Mesodermal cell (in vitro differentiated cells): ENCODE measurements around the gene MYEF2.

ENCODE experiments used
- H3K27ac ChIP-seq: 2 replicates; pipeline ENCODE4 v1.7.0; 2013; ENCODE audit warnings: mild to moderate bottlenecking, low read depth, low read length, moderate library complexity; ENCODE audit not compliant: severe bottlenecking
- H3K36me3 ChIP-seq: 2 replicates; pipeline ENCODE4 v1.7.1; 2013; ENCODE audit warnings: mild to moderate bottlenecking, low read length, moderate library complexity; ENCODE audit not compliant: control insufficient read depth, insufficient read depth
- H3K4me1 ChIP-seq: one replicate; pipeline ENCODE4 v1.7.1; 2013; ENCODE audit warnings: mild to moderate bottlenecking, low read length; ENCODE audit not compliant: insufficient read depth, control insufficient read depth, poor library complexity, severe bottlenecking
- H3K4me3 ChIP-seq: 2 replicates; pipeline ENCODE4 v1.7.0; 2013; ENCODE audit warnings: low read length, control low read depth, mild to moderate bottlenecking; ENCODE audit not compliant: insufficient read depth, poor library complexity, severe bottlenecking; ENCODE audit errors: extremely low read depth
- H3K9me3 ChIP-seq: 2 replicates; pipeline ENCODE4 v1.7.1; 2013; ENCODE audit warnings: mild to moderate bottlenecking, low read length, moderate library complexity; ENCODE audit not compliant: control insufficient read depth
- WGBS, 2 experiments: methylation state at CpG; one replicate each; pipeline ENCODE4 v1.1.5; 2013; ENCODE audit warnings: missing lambda C conversion rate in 2 of 2; ENCODE audit not compliant: insufficient coverage in 2 of 2; 5-methylcytosine and 5-hydroxymethylcytosine counted together

Gene MYEF2

GRCh38 chr15:48186271-48186670 lies 8.2 kb upstream of the MYEF2 start:
- 84 to 100% methylated on average over 3 of the region's 3 CpGs for WGBS, 2 experiments
- Histone ChIP-seq H3K4me3 (no peak overlapping the region), H3K9me3 (no peaks in the 10 kb centered on the region), H3K27ac (no peak overlapping the region), H3K36me3 (no peaks in the 10 kb centered on the region), H3K4me1 (no peaks in the 10 kb centered on the region)

GRCh38 chr15:48185529-48185928 lies 7.4 kb upstream of the MYEF2 start:
- Histone ChIP-seq H3K27ac (no peak overlapping the region), H3K4me3 (no peak overlapping the region), H3K9me3 (no peaks in the 10 kb centered on the region), H3K36me3 (no peaks in the 10 kb centered on the region), H3K4me1 (no peaks in the 10 kb centered on the region)
- WGBS, 2 experiments: 100% methylated on average over 1 of the region's 3 CpGs

DNA sequence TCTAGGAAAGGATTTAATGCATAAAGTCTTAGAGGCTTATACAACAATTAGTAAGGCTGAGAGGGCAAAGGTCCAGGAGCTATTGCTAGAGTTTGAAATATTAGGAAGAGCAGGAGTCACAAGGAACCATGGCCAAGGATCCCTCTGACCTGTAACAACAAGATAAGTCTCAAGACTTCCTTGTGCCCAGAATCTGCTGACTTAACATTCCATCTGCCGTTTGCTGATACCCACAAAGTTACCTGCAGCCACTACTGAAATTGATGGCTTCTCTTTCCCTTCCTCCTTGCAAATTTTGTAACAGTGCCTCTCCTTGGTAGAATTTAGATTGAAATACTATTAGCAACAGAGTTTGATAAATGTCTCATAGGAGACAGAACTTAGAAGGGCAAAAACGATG lies 4.7 kb upstream of the MYEF2 start:
- 71 to 85% methylated on average over 2 of the region's 2 CpGs for WGBS, 2 experiments
- Histone ChIP-seq H3K36me3 (no peaks in the 10 kb centered on the region), H3K9me3 (no peaks in the 10 kb centered on the region), H3K27ac (no peak overlapping the region), H3K4me3 (no peak overlapping the region), H3K4me1 (no peaks in the 10 kb centered on the region)

- Histone ChIP-seq H3K27ac (no peak overlapping the region), H3K36me3 (no peaks in the 10 kb centered on the region), H3K9me3 (peaks cover 8% of the 10 kb centered on the region), H3K4me3 (peak overlapping the region; percentile 80), H3K4me1 (no peaks in the 10 kb centered on the region)
- no CpG with 5 or more reads among the region's 1 CpG for WGBS, 2 experiments
Observed at GRCh38 chr15:48178648-48178931, 495 bp upstream of the MYEF2 start.

- Histone ChIP-seq H3K4me1 (no peaks in the 10 kb centered on the region), H3K9me3 (peaks cover 8% of the 10 kb centered on the region), H3K4me3 (peak overlapping the region; percentile 80), H3K36me3 (no peaks in the 10 kb centered on the region), H3K27ac (peak overlapping the region; percentile 79)
- WGBS, 2 experiments: 2 to 13% methylated on average over 7 to 8 of the region's 10 CpGs
Observed at GRCh38 chr15:48177383-48177765, 721 bp downstream of the MYEF2 start.

- Histone ChIP-seq H3K4me1 (no peaks in the 10 kb centered on the region), H3K36me3 (no peaks in the 10 kb centered on the region), H3K4me3 (peak overlapping the region; percentile 80), H3K27ac (no peak overlapping the region), H3K9me3 (peaks cover 8% of the 10 kb centered on the region)
- no CpG with 5 or more reads among the region's 2 CpGs for WGBS, 2 experiments
Observed at GRCh38 chr15:48176957-48177356, 1.1 kb downstream of the MYEF2 start.

GRCh38 chr15:48176112-48176511 lies 2.0 kb downstream of the MYEF2 start:
- H3K9me3 ChIP-seq: peaks cover 8% of the 10 kb centered on the region
- H3K4me1 ChIP-seq: no peaks in the 10 kb centered on the region
- no peaks in the 10 kb centered on the region for H3K36me3 ChIP-seq
- no CpG with 5 or more reads among the region's 4 CpGs for WGBS, 2 experiments
- H3K4me3 ChIP-seq: no peak overlapping the region
- H3K27ac ChIP-seq: no peak overlapping the region

DNA sequence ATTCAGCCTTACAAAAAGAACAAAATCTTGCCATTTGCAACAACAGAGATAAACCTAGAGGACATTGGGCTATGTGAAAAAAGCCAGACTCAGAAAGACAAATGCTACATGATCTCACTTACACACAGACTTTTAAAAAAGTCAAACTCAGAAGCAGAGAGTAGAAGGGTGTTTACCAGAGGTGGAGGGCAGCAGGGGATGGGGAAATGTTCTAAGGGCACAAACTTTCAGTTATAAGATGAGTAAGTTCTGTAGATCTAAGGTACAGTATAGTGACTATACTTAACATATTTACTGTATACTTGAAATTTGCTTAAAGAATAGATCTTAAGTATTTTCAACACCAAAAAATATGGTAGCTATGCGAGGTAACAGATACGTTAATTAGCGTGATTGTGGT lies 3.0 kb downstream of the MYEF2 start:
- Histone ChIP-seq H3K27ac (no peak overlapping the region), H3K9me3 (peaks cover 8% of the 10 kb centered on the region), H3K36me3 (no peaks in the 10 kb centered on the region), H3K4me3 (no peak overlapping the region), H3K4me1 (no peaks in the 10 kb centered on the region)
- 96% methylated on average over 3 of the region's 3 CpGs; no CpG with 5 or more reads in 1 of the 2 experiments for WGBS, 2 experiments

GRCh38 chr15:48170981-48171380 lies 7.1 kb downstream of the MYEF2 start:
- no peak overlapping the region for H3K27ac ChIP-seq
- WGBS, 2 experiments: no CpG with 5 or more reads among the region's 1 CpG

GRCh38 chr15:48168616-48169015 lies 9.5 kb downstream of the MYEF2 start:
- Histone ChIP-seq H3K27ac (no peak overlapping the region), H3K4me1 (no peaks in the 10 kb centered on the region), H3K9me3 (no peaks in the 10 kb centered on the region), H3K4me3 (no peak overlapping the region), H3K36me3 (peaks cover 6% of the 10 kb centered on the region)
- WGBS, 2 experiments: 60% methylated on average over 1 of the region's 3 CpGs; no CpG with 5 or more reads in 1 of the 2 experiments

More at GRCh38 chr15:48170981-48171380, 7.1 kb downstream of the MYEF2 start:
- H3K4me1 ChIP-seq: no peaks in the 10 kb centered on the region
- H3K4me3 ChIP-seq: no peak overlapping the region
- H3K9me3 ChIP-seq: peaks cover 8% of the 10 kb centered on the region
- peaks cover 5% of the 10 kb centered on the region for H3K36me3 ChIP-seq

GRCh38 chr15:48153526-48153925 lies 24.6 kb downstream of the MYEF2 start:
- Histone ChIP-seq H3K27ac (no peak overlapping the region), H3K36me3 (peaks cover 9% of the 10 kb centered on the region)
- WGBS, 2 experiments: no CpG with 5 or more reads among the region's 2 CpGs

DNA sequence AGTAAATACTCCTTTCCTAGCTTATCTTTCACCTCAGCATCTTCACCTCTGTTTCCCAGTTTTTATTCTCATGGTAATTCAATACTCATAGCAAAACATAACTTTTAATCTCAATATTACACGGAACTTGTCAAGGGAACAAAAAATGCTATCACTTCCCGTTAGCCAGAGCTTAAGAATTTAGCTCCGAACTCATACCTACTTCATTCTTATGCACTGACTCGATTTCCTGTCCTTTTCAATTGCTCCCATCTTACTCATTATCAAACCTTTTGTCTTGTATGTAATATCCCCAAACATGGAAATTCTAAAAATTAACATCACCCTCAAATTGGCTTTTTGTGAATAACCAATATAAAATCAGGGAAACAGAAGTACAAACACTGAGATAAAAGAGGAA lies 28.2 kb downstream of the MYEF2 start:
- H3K4me3 ChIP-seq: no peak overlapping the region
- 59 to 75% methylated on average over 3 of the region's 4 CpGs for WGBS, 2 experiments
- H3K36me3 ChIP-seq: peaks cover 13% of the 10 kb centered on the region
- no peaks in the 10 kb centered on the region for H3K4me1 ChIP-seq
- H3K9me3 ChIP-seq: no peaks in the 10 kb centered on the region
- no peak overlapping the region for H3K27ac ChIP-seq

More at GRCh38 chr15:48153526-48153925, 24.6 kb downstream of the MYEF2 start:
- Histone ChIP-seq H3K9me3 (no peaks in the 10 kb centered on the region), H3K4me1 (no peaks in the 10 kb centered on the region), H3K4me3 (no peak overlapping the region)
